K562 (cell line): ENCODE measurements around the gene TMEM79. TPM values are rescaled to one million over a fixed set of nuclear protein-coding genes. Genes with fewer than 3 reads are reported as not detected.

ENCODE experiments used
- ATAC-seq: fragments of 200-7000 bp; cut with Tn5 transposase; 3 replicates; pipeline ENCODE4 v1.9.1; 2020; ENCODE audit warnings: moderate library complexity
- BruUV-seq: library from RNA; stranded (reverse); fragments of 400-500 nt; replicated peaks from 2 replicates; lab custom pipeline; 2021; lab: Mats Ljungman, UMichigan
- CTCF ChIA-PET: fragments of 300-600 bp; formaldehyde crosslinking; extraction: SDS; loops from one replicate; lab custom pipeline; 2021; ENCODE audit warnings: low intra/inter-chr PET ratio; lab: Yijun Ruan, JAX
- POLR2A ChIA-PET: fragments of 300-600, 350-650 bp; sonication (Branson Sonifier 250); formaldehyde crosslinking; extraction: SDS; loops from one replicate; lab custom pipeline; 2021; ENCODE audit warnings: antibody characterized with exemption, inconsistent platforms; lab: Yijun Ruan, JAX
- DNase-seq, 4 experiments: peaks; one replicate each; pipeline versions ENCODE4 v3.0.0 to v3.0.0-alpha.2; 2011 to 2018; ENCODE audit warnings: low spot score in 3 of 4, mixed read lengths in 3 of 4; ENCODE audit errors: extremely low read depth in 1 of 4
- FAIRE-seq: peaks from 2 replicates; lab custom pipeline; 2011; peaks lifted over from hg19 to GRCh38; lab: Jason Lieb, UNC
- H2AFZ ChIP-seq: 2 replicates; pipeline ENCODE4 v1.6.0; 2011; ENCODE audit warnings: low read depth, low read length, control low read depth, inconsistent platforms
- H3K27ac ChIP-seq: fragments of 200-600 bp; 3 replicates; pipeline ENCODE4 v1.8.0; 2011; ENCODE audit warnings: low read depth, mild to moderate bottlenecking, control low read depth, inconsistent platforms, low read length, moderate library complexity, mixed read lengths; ENCODE audit errors: extremely low read depth
- H3K27me3 ChIP-seq, 2 experiments: fragments of 300-600 bp in 1 of 2; 2 replicates in 1 of 2; 3 replicates in 1 of 2; pipeline versions ENCODE4 v1.6.0 to v1.8.0; 2011; ENCODE audit warnings: inconsistent platforms in 2 of 2, low read length in 2 of 2, mild to moderate bottlenecking in 1 of 2, mixed read lengths in 1 of 2, moderate library complexity in 1 of 2; ENCODE audit not compliant: control insufficient read depth in 2 of 2, insufficient read depth in 2 of 2
- H3K36me3 ChIP-seq: fragments of 300-600 bp; 3 replicates; pipeline ENCODE4 v1.8.0; 2011; ENCODE audit warnings: mild to moderate bottlenecking, low read length, inconsistent platforms; ENCODE audit not compliant: control insufficient read depth, insufficient read depth
- H3K4me1 ChIP-seq, 2 experiments: fragments of 200-600 bp in 1 of 2; replicated peaks in 1 of 2; 2 replicates in 1 of 2; 3 replicates in 1 of 2; pipeline versions ENCODE4 v1.5.1 to v1.8.0; 2011; ENCODE audit warnings: inconsistent platforms in 2 of 2, low read length in 2 of 2, mild to moderate bottlenecking in 1 of 2, mixed read lengths in 1 of 2, moderate library complexity in 1 of 2; ENCODE audit not compliant: control insufficient read depth in 2 of 2, insufficient read depth in 2 of 2
- H3K4me2 ChIP-seq: 2 replicates; pipeline ENCODE4 v1.6.1; 2011; ENCODE audit warnings: low read length, control low read depth, inconsistent platforms, mixed read lengths; ENCODE audit not compliant: insufficient read depth
- H3K4me3 ChIP-seq: fragments of 200-600 bp; sonication (generic), shearing (Covaris generic); 2 replicates; pipeline ENCODE4 v1.5.1; 2016; ENCODE audit warnings: control low read depth, inconsistent platforms
- H3K79me2 ChIP-seq: fragments of 200-600 bp; 3 replicates; pipeline ENCODE4 v1.8.0; 2011; ENCODE audit warnings: low read length, inconsistent platforms; ENCODE audit not compliant: control insufficient read depth, insufficient read depth
- H3K9ac ChIP-seq, 2 experiments: 2 replicates each; pipeline versions ENCODE4 v1.6.0 to v1.6.1; 2011; ENCODE audit warnings: low read depth in 2 of 2, low read length in 2 of 2, control low read depth in 1 of 2, inconsistent platforms in 1 of 2, mild to moderate bottlenecking in 1 of 2, mixed read lengths in 1 of 2; ENCODE audit not compliant: insufficient read depth in 1 of 2
- H3K9me1 ChIP-seq: one replicate; pipeline ENCODE4 v1.6.0; 2011; ENCODE audit warnings: inconsistent platforms, mild to moderate bottlenecking, low read length, moderate library complexity; ENCODE audit not compliant: control insufficient read depth, insufficient read depth
- H3K9me3 ChIP-seq: replicated peaks from 2 replicates; pipeline ENCODE4 v1.5.1; 2011; ENCODE audit warnings: low read depth, low read length, inconsistent platforms; ENCODE audit not compliant: control insufficient read depth, insufficient read depth
- H4K20me1 ChIP-seq: replicated peaks from 2 replicates; pipeline ENCODE4 v1.6.1; 2011; ENCODE audit warnings: low read length, inconsistent platforms, mixed read lengths; ENCODE audit not compliant: control insufficient read depth, insufficient read depth
- HMGN3 ChIP-seq: IDR thresholded peaks from 2 replicates; pipeline ENCODE4 v1.6.1; 2011; ENCODE audit warnings: borderline replicate concordance, low read depth, mild to moderate bottlenecking, mixed read lengths, low read length; ENCODE audit not compliant: insufficient read length; ENCODE audit errors: extremely low read depth
- MXI1 ChIP-seq: IDR thresholded peaks from 2 replicates; pipeline ENCODE4 v1.6.1; 2011; ENCODE audit warnings: low read depth, mild to moderate bottlenecking, improper control_type of control experiment, low read length
- NFATC3 ChIP-seq: fragments of 450-650 bp; IDR thresholded peaks from 2 replicates; pipeline ENCODE4 v1.6.1; 2017; ENCODE audit warnings: mild to moderate bottlenecking
- NFIX ChIP-seq: fragments of 250-450 bp; sonication (Bioruptor Pico); IDR thresholded peaks from 2 replicates; pipeline ENCODE4 v1.4.0; 2020; ENCODE audit warnings: low read depth, mild to moderate bottlenecking, moderate library complexity
- SMARCE1 ChIP-seq: fragments of 450-650 bp; IDR thresholded peaks from 2 replicates; pipeline ENCODE4 v1.7.1; 2016; ENCODE audit warnings: mild to moderate bottlenecking
- ZC3H8 ChIP-seq: fragments of 450-650 bp; IDR thresholded peaks from 2 replicates; pipeline ENCODE4 v1.6.1; 2017
- ZNF408 ChIP-seq: fragments of 250-450 bp; sonication (Bioruptor Pico); IDR thresholded peaks from 2 replicates; pipeline ENCODE4 v1.4.0; 2020; ENCODE audit warnings: low read depth, mild to moderate bottlenecking, moderate library complexity
- WGBS: fragments of 100-300 bp; shearing (Covaris generic); methylation state at CpG from one replicate; pipeline ENCODE4 v1.1.6; 2016; ENCODE audit warnings: low coverage, mixed read lengths; ENCODE audit not compliant: insufficient coverage; ENCODE audit errors: missing lambda C conversion rate; 5-methylcytosine and 5-hydroxymethylcytosine counted together
- in situ Hi-C: fragments of 300-500 bp; cut with MboI; formaldehyde crosslinking; loops from 4 replicates; pipeline ENCODE4 v1.15.0; 2018; ENCODE audit warnings: inconsistent platforms, mixed read lengths
- intact Hi-C: fragments of 100-400 bp; cut with micrococcal nuclease; formaldehyde crosslinking; loops from 2 replicates; pipeline ENCODE4 v1.14.2; 2022
- polyA plus RNA-seq, 8 experiments: library from polyadenylated mRNA; depleted of rRNA in 4 of 8; stranded (reverse) in 5 of 8; unstranded in 3 of 8; fragments of >200 nt; fragmentation: Nextera tagmentation in 2 of 8; fragmentation: Illumina TruSeq in 1 of 8; extraction: Ambion mirVana in 2 of 8; extraction: Trizol in 1 of 8; gene quantifications; 2 replicates each; pipeline versions ENCODE4 v1.2.1 to v1.2.3, GENCODE V29; 2011 to 2014; ENCODE audit warnings: inconsistent platforms in 1 of 8, missing spikeins in 1 of 8
- total RNA-seq, 7 experiments: library from RNA; depleted of rRNA in 6 of 7; stranded (reverse); fragments of >200 nt in 6 of 7; fragmentation: Illumina TruSeq in 2 of 7; extraction: Trizol in 2 of 7; gene quantifications; 2 replicates each; pipeline versions ENCODE4 v1.2.1 to v1.2.3, GENCODE V29; 2011 to 2021; ENCODE audit warnings: low replicate concordance in 1 of 7
- TF ChIP-seq, protein P1 (sequence below): sonication (generic); formaldehyde crosslinking; IDR thresholded peaks from 2 replicates; pipeline ENCODE4 v1.8.0; 2022; ENCODE audit warnings: mild to moderate bottlenecking, missing genetic modification reagents
- TF ChIP-seq, protein P2 (sequence below): fragments of 450-650 bp; formaldehyde crosslinking; IDR thresholded peaks from 2 replicates; pipeline ENCODE4 v1.4.0; 2020; ENCODE audit warnings: mild to moderate bottlenecking, mixed read lengths
- TF ChIP-seq, protein P3 (sequence below): fragments of 450-650 bp; IDR thresholded peaks from 2 replicates; pipeline ENCODE4 v1.6.1; 2017; ENCODE audit warnings: antibody characterized with exemption, mild to moderate bottlenecking

Gene TMEM79
- total and polyA plus RNA-seq, 9 of the 15 experiments (the other 6 are each of a cell fraction or from before 2014, with no cell fraction given): 0.69 to 6.8 (median 4.0) TPM

DNA sequence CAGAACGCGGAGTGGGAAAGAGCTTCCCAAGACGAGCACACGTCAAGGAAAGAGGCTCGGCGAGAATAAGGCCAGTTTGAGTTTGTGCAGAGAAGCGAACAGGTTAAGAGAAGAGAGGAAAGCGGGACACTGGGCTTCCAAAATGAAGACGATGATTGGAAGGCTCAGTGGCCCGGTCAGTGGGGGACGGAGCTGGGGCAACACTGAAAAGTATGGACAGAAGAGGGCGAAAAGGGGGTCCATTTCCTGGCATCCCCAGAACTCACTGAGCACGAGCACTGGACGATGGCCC is 53.7 kb downstream of the TMEM79 start:
- FAIRE-seq: no peak
- intact Hi-C loops: loop anchor here (5.0 kb wide), 1 partner anchor 164 kb away; the partner anchor contains the start of gene MEF2D
- TF ChIP-seq, protein P1, sequence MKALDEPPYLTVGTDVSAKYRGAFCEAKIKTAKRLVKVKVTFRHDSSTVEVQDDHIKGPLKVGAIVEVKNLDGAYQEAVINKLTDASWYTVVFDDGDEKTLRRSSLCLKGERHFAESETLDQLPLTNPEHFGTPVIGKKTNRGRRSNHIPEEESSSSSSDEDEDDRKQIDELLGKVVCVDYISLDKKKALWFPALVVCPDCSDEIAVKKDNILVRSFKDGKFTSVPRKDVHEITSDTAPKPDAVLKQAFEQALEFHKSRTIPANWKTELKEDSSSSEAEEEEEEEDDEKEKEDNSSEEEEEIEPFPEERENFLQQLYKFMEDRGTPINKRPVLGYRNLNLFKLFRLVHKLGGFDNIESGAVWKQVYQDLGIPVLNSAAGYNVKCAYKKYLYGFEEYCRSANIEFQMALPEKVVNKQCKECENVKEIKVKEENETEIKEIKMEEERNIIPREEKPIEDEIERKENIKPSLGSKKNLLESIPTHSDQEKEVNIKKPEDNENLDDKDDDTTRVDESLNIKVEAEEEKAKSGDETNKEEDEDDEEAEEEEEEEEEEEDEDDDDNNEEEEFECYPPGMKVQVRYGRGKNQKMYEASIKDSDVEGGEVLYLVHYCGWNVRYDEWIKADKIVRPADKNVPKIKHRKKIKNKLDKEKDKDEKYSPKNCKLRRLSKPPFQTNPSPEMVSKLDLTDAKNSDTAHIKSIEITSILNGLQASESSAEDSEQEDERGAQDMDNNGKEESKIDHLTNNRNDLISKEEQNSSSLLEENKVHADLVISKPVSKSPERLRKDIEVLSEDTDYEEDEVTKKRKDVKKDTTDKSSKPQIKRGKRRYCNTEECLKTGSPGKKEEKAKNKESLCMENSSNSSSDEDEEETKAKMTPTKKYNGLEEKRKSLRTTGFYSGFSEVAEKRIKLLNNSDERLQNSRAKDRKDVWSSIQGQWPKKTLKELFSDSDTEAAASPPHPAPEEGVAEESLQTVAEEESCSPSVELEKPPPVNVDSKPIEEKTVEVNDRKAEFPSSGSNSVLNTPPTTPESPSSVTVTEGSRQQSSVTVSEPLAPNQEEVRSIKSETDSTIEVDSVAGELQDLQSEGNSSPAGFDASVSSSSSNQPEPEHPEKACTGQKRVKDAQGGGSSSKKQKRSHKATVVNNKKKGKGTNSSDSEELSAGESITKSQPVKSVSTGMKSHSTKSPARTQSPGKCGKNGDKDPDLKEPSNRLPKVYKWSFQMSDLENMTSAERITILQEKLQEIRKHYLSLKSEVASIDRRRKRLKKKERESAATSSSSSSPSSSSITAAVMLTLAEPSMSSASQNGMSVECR (CRISPR knock-in tag): no peak
- TF ChIP-seq ZC3H8 (0 out of 2 replicates have a peak, but pooled peaks have one; percentile 12), ZNF408 (CRISPR knock-in tag) (no peak), SMARCE1 (peak; percentile 53; the same call in 1 of the 2 replicates), NFIX (CRISPR knock-in tag) (no peak), HMGN3 (no peak), NFATC3 (no peak), MXI1 (peak; percentile 20; the same call in 1 of the 2 replicates)
- TF ChIP-seq, protein P2, sequence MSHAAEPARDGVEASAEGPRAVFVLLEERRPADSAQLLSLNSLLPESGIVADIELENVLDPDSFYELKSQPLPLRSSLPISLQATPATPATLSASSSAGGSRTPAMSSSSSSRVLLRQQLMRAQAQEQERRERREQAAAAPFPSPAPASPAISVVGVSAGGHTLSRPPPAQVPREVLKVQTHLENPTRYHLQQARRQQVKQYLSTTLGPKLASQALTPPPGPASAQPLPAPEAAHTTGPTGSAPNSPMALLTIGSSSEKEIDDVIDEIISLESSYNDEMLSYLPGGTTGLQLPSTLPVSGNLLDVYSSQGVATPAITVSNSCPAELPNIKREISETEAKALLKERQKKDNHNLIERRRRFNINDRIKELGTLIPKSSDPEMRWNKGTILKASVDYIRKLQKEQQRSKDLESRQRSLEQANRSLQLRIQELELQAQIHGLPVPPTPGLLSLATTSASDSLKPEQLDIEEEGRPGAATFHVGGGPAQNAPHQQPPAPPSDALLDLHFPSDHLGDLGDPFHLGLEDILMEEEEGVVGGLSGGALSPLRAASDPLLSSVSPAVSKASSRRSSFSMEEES: no peak
- TF ChIP-seq, protein P3, sequence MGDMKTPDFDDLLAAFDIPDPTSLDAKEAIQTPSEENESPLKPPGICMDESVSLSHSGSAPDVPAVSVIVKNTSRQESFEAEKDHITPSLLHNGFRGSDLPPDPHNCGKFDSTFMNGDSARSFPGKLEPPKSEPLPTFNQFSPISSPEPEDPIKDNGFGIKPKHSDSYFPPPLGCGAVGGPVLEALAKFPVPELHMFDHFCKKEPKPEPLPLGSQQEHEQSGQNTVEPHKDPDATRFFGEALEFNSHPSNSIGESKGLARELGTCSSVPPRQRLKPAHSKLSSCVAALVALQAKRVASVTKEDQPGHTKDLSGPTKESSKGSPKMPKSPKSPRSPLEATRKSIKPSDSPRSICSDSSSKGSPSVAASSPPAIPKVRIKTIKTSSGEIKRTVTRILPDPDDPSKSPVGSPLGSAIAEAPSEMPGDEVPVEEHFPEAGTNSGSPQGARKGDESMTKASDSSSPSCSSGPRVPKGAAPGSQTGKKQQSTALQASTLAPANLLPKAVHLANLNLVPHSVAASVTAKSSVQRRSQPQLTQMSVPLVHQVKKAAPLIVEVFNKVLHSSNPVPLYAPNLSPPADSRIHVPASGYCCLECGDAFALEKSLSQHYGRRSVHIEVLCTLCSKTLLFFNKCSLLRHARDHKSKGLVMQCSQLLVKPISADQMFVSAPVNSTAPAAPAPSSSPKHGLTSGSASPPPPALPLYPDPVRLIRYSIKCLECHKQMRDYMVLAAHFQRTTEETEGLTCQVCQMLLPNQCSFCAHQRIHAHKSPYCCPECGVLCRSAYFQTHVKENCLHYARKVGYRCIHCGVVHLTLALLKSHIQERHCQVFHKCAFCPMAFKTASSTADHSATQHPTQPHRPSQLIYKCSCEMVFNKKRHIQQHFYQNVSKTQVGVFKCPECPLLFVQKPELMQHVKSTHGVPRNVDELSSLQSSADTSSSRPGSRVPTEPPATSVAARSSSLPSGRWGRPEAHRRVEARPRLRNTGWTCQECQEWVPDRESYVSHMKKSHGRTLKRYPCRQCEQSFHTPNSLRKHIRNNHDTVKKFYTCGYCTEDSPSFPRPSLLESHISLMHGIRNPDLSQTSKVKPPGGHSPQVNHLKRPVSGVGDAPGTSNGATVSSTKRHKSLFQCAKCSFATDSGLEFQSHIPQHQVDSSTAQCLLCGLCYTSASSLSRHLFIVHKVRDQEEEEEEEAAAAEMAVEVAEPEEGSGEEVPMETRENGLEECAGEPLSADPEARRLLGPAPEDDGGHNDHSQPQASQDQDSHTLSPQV: no peak

More for the DNA sequence above, 53.7 kb downstream of the TMEM79 start:
- peak overlapping the region; percentile 86 for H3K27ac ChIP-seq
- CTCF ChIA-PET: interaction anchor here (0.6 kb wide), 1 partner anchor 108 kb away, joined by 3 read pairs; no protein-coding TSS in a partner anchor
- H3K27me3 ChIP-seq: no peaks in the 10 kb centered on the region
- H3K4me1 ChIP-seq: peaks cover 0 to 9% of the 10 kb centered on the region in 2 experiments; a peak in 3 of 5 replicates
- no TSS peak for BruUV-seq
- peak overlapping the region; percentile 63 for H3K4me3 ChIP-seq
- H3K9me1 ChIP-seq: no peaks in the 10 kb centered on the region
- H3K79me2 ChIP-seq: peaks cover 54% of the 10 kb centered on the region
- peak overlapping the region; percentile 89 for H2AFZ ChIP-seq
- H4K20me1 ChIP-seq: peaks cover 20% of the 10 kb centered on the region
- ATAC-seq (peak; percentile 54), DNase-seq (no peak)
- in situ Hi-C loops: no loop called here
- peaks cover 40% of the 10 kb centered on the region for H3K36me3 ChIP-seq
- WGBS: 0% methylated on average over 11 of the region's 14 CpGs
- H3K9ac ChIP-seq: peak overlapping the region; percentile 91 to 96
- POLR2A ChIA-PET: interaction anchor here (0.6 to 1.2 kb wide), 10 partner anchors 15 to 124 kb away, joined by 3 to 5 read pairs (median 3); no protein-coding TSS in a partner anchor
- no peaks in the 10 kb centered on the region for H3K9me3 ChIP-seq
- H3K4me2 ChIP-seq: peak overlapping the region; percentile 90
